HG03095 (cell line): ENCODE results near the gene GHDC.

Experiments
- ATAC-seq: cut with Tn5 transposase; IDR thresholded peaks from one replicate; pipeline ENCODE4 v1.9.1; 2021; ENCODE audit warnings: moderate library complexity; ENCODE audit not compliant: unreplicated experiment

GHDC gene

GRCh38 chr17:42184713-42185620 is 9.3 kb downstream of the GHDC start, which contains the start of gene HCRT:
Gene HCRT (minus strand): TSS chr17:42185452. CDS start chr17:42185365, 87 bp downstream.
- ATAC-seq = no peak

- peak; percentile 44 for ATAC-seq
Observed at GRCh38 chr17:42183741-42184711, 10.3 kb downstream of the GHDC start.

- no peak for ATAC-seq
Observed at GRCh38 chr17:42182927-42183734, 11.2 kb downstream of the GHDC start.

GRCh38 chr17:42181851-42182207 is 12.5 kb downstream of the GHDC start:
- ATAC-seq = no peak

- ATAC-seq = no peak
Observed at GRCh38 chr17:42180922-42181850, 13.1 kb downstream of the GHDC start, which contains the start of gene KCNH4. Gene KCNH4 (minus strand): TSS chr17:42181142. CDS start chr17:42180945, 197 bp downstream.

GRCh38 chr17:42180411-42180921 is 13.8 kb downstream of the GHDC start:
- ATAC-seq = no peak

- ATAC-seq = no peak
Observed at GRCh38 chr17:42179911-42180410, 14.3 kb downstream of the GHDC start.

GRCh38 chr17:42179335-42179734 is 15.0 kb downstream of the GHDC start:
- no peak for ATAC-seq

GRCh38 chr17:42178817-42179216 is 15.5 kb downstream of the GHDC start:
- no peak for ATAC-seq

- no peak for ATAC-seq
Observed at GRCh38 chr17:42177684-42178083, 16.6 kb downstream of the GHDC start.

- ATAC-seq = no peak
Observed at GRCh38 chr17:42174126-42174783, 20.0 kb downstream of the GHDC start.

- ATAC-seq = no peak
Observed at GRCh38 chr17:42171831-42172230, 22.5 kb downstream of the GHDC start.

GRCh38 chr17:42169351-42169750 is 24.9 kb downstream of the GHDC start:
- no peak for ATAC-seq

GRCh38 chr17:42167807-42168206 is 26.5 kb downstream of the GHDC start:
- no peak for ATAC-seq

GRCh38 chr17:42166196-42166763 is 28.0 kb downstream of the GHDC start:
- ATAC-seq = no peak

- no peak for ATAC-seq
Observed at GRCh38 chr17:42165751-42166150, 28.5 kb downstream of the GHDC start.

- ATAC-seq = no peak
Observed at GRCh38 chr17:42163696-42164407, 30.4 kb downstream of the GHDC start.

GRCh38 chr17:42163113-42163512 is 31.2 kb downstream of the GHDC start:
- ATAC-seq = no peak
